GM19467 (cell line): ENCODE measurements around the gene HEPHL1.
"Not testable (repeated sequence)": the region's sequence is repeated elsewhere in the genome, so short reads cannot be mapped to it uniquely, and the experiment has no call there.

Source experiments
- ATAC-seq: cut with Tn5 transposase; IDR thresholded peaks from one replicate; pipeline ENCODE4 v1.9.1; 2021; ENCODE audit warnings: mild to moderate bottlenecking, moderate library complexity; ENCODE audit not compliant: unreplicated experiment

The HEPHL1 gene, protein sequence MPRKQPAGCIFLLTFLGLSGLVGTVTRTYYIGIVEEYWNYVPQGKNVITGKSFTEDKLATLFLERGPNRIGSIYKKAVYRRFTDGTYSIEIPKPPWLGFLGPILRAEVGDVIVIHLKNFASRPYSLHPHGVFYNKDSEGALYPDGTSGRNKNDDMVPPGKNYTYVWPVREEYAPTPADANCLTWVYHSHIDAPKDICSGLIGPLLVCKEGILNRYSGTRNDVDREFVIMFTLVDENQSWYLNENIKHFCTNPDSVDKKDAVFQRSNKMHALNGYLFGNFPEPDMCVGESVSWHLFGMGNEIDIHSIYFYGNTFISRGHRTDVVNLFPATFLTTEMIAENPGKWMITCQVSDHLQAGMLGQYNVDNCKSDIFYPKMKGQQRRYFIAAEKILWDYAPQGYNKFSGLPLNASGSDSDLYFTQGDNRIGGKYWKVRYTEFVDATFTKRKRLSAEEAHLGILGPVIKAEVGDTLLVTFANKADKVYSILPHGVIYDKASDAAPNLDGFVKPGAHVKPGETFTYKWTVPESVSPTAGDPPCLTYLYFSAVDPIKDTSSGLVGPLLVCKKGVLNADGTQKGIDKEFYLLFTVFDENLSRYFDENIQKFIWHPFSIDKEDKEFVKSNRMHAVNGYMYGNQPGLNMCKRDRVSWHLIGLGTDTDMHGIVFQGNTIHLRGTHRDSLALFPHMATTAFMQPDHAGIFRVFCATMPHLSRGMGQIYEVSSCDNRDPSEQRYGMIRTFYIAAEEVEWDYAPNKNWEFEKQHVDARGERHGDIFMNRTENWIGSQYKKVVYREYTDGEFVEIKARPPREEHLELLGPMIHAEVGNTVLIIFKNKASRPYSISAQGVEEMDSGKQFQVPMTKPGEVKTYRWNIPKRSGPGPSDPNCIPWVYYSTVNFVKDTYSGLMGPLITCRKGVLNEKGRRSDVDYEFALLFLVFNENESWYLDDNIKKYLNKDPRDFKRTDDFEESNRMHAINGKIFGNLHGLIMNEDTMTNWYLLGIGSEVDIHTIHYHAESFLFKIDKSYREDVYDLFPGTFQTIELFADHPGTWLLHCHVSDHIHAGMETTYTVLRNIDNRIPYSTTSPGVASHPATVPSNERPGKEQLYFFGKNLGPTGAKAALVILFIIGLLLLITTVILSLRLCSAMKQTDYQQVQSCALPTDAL

GRCh38 chr11:94020777-94021481, at the start of gene HEPHL1:
Gene HEPHL1, plus strand, starts transcription at chr11:94021354. Its CDS starts 15 bp downstream, at chr11:94021369.
- no peak for ATAC-seq

GRCh38 chr11:93972790-93973189, 48.4 kb upstream of the HEPHL1 start:
- ATAC-seq = no peak

GRCh38 chr11:93973322-93974051, 47.7 kb upstream of the HEPHL1 start:
- ATAC-seq = not testable (repeated sequence)

- ATAC-seq = no peak
Measured at GRCh38 chr11:93974759-93975158, 46.4 kb upstream of the HEPHL1 start.

- not testable (repeated sequence) for ATAC-seq
Measured at GRCh38 chr11:93976577-93977254, 44.4 kb upstream of the HEPHL1 start.

DNA sequence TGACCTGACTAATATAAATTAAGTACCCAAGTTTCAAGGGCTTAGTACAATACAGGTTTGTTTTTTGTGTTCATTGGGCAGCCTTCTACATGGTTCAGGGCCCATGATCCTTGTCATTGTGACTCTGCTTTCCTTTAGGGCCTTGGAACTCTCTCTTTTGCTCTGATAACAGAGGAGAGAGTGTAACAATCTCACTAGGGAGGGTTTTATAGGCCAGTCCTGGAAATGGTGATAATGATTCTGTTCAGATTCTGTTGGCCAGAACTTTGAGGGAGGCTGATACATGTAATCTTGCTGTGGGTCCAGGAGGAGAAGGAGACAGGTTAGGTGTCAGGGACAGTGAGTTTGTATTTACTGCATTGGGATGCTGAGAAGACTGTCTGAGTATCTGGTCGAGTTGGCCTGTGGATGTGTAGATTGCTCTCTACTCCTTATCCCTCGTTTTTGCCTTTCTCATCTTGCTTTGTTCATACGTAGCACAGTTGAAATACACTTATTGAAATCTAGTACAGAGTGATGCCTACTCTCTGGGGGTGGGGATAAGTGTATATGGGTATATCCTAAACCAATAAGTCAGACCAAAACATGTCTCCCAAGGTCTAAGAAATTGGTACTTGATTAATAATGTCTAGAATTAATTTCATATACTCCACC, 37.5 kb upstream of the HEPHL1 start:
- no peak for ATAC-seq

DNA sequence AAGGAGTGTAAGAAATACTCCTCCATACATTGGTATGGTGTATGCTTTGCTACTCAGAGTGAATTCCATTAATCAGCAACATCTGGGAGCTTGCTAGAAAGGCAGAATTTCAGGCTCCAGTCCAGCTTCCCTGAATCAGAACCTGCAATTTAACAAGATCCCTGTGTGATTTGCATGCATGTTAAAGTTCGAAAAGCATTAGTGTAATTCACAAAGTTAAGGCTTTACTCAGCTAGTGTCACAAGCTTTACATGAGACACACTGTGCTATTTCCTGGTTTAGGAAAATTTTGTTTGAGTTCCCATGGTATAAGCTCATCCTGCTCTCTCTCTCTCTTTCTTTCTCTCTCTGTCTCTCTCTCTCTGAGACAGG, 37.0 kb upstream of the HEPHL1 start:
- ATAC-seq = no peak

GRCh38 chr11:93984936-93985335, 36.2 kb upstream of the HEPHL1 start:
- ATAC-seq = no peak

DNA sequence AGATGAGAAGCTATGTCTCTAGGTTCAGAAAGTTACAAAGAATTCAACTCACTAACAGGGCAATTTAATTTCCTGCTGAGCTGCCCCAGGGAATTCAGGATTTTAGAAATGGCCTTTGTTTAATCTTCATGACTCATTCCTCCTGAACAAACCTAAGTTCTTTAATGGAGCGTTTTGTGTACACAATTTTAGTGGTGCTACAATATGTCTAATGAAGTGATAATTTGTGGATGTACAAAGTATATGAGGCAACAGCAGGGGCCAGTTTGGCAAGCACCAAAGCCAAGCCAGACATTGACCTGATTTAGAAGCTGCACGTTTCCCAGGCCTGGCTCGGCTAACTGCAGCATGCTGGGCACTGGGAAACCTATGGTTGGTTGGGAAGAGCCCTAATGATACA, 34.4 kb upstream of the HEPHL1 start:
- ATAC-seq = no peak

DNA sequence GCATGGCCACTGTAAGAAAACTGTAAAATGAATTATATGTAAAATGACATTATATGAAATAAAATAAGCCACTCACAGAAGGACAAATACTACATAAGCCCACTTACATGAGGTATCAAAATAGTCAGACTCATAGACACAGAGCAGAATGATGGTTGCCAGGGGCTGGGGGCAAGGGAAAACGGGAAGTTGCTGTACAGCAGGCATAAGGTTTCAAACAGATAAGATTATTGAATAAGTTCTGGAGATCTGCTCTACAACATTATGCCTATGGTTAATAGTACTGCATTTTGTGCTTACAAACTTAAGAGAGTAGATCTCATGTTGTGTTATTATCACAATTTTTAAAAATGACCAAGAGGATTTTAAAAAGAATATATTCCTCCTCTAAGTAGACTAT, 32.7 kb upstream of the HEPHL1 start:
- no peak for ATAC-seq

GRCh38 chr11:93988912-93989311, 32.2 kb upstream of the HEPHL1 start:
- no peak for ATAC-seq

DNA sequence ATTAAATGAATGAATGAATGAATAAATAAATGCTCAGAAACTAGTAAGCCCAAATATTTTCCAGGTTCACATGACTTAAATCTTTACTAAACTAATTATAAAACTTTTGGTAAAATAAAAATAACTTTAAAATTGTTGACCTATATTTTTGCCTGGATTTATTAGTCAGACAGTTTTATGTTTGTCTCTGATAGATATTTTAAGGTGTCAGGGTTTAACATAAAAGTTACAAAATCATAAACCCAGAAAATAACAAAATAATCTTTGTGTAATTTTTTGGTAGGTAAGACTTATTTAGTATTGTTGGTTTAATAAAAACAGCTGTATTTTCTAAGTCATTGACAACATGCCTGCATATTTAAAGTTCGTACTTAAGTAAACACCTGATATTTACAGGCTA, 27.4 kb upstream of the HEPHL1 start:
- no peak for ATAC-seq

DNA sequence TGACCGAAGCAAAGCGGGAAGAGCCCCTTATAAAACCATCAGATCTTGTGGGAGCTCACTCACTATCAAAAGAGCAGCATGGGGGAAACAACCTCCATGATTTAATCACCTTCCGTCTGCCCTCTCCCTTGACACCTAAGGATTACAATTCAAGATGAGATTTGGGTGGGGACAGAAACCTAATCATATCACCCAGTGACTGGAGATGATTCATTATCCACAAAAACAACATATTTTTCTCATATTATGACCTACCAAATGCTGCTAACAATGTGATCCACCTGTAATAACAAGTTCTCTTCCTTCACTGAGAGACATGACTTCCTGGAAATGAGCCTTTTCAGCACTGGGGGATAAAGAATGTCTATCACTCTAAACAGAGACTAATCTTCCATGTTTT, 23.4 kb upstream of the HEPHL1 start:
- ATAC-seq = no peak

DNA sequence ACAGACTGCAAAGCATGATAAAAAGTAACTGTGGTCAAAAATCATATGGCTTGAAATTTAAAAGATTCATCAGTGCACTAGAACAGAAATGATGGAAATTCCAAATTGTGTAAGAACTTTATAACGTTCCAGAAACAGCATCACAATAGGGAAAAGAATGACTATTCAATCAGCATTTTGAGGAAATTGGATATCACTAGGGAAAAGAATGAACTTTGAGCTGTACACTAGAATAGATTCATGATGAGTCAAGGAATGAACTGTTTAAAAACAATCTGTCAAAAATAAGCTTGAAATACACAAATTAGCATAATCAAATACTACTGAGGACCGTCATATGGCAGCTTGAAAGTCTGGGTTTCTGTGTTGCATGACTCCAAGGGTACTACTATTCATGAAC, 20.5 kb upstream of the HEPHL1 start:
- no peak for ATAC-seq

GRCh38 chr11:94002226-94002625, 18.9 kb upstream of the HEPHL1 start:
- no peak for ATAC-seq

DNA sequence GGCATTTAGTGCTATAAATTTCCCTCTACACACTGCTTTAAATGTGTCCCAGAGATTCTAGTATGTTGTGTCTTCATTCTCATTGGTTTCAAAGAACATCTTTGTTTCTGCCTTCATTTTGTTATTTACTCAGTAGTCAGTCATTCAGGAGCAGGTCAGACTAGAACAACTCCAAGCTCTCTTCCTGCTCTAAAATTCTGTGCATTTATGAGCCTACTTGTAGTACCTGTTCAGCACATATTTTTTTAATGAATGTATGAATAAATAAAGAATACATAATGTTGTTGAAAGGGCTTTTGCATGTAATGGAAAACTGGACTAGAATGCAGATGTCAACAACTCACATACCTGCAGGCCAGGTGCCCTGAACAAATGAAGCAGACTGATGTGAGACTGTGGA, 13.7 kb upstream of the HEPHL1 start:
- ATAC-seq = no peak

DNA sequence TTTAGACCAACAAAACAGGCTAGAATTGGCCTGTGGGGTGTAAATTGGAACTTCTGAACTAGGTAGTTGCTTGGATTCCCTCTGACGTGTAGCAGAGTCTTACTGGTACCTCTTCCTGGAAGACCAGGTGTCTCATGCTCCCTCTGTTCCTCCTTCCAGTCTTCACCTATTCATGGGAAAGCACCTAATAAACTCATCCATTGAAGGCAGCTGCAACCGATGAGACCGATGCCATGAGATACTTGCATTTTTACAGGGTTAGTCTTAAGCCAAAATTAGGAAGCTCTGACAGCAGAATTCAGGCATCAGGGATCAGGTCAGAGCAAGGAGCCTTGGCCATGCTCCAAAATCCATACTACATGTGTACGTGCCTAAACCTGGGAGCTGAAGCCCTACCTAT, 13.2 kb upstream of the HEPHL1 start:
- no peak for ATAC-seq

GRCh38 chr11:94010136-94010535, 11.0 kb upstream of the HEPHL1 start:
- no peak for ATAC-seq

GRCh38 chr11:94011478-94011877, 9.7 kb upstream of the HEPHL1 start:
- ATAC-seq = no peak
